ENCODE measurements around the gene TTLL13. TPM values are rescaled to one million over a fixed set of nuclear protein-coding genes. Genes with fewer than 3 reads are reported as not detected.

Gene TTLL13
- total RNA-seq, 1 donor from 2014 or later: not detected

GRCh38 chr15:90203473-90203872 is 45.9 kb upstream of the TTLL13 start:
- no peaks in the 10 kb centered on the region for H3K27me3 ChIP-seq (ENCODE audit: control insufficient read depth, insufficient read depth, low read length)
- no peak for DNase-seq (ENCODE audit: low read depth)
- H3K4me3 ChIP-seq (ENCODE audit: low read depth, low read length): peak overlapping the region; percentile 92
- TF ChIP-seq, protein P1, sequence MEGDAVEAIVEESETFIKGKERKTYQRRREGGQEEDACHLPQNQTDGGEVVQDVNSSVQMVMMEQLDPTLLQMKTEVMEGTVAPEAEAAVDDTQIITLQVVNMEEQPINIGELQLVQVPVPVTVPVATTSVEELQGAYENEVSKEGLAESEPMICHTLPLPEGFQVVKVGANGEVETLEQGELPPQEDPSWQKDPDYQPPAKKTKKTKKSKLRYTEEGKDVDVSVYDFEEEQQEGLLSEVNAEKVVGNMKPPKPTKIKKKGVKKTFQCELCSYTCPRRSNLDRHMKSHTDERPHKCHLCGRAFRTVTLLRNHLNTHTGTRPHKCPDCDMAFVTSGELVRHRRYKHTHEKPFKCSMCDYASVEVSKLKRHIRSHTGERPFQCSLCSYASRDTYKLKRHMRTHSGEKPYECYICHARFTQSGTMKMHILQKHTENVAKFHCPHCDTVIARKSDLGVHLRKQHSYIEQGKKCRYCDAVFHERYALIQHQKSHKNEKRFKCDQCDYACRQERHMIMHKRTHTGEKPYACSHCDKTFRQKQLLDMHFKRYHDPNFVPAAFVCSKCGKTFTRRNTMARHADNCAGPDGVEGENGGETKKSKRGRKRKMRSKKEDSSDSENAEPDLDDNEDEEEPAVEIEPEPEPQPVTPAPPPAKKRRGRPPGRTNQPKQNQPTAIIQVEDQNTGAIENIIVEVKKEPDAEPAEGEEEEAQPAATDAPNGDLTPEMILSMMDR (IDR thresholded peaks at IDR 0.05; ENCODE audit: insufficient read depth, low read length, poor library complexity, severe bottlenecking): no peak
- peaks cover 3% of the 10 kb centered on the region for H3K36me3 ChIP-seq (ENCODE audit: control insufficient read depth, insufficient read depth, low read length)

GRCh38 chr15:90203922-90204321 is 45.4 kb upstream of the TTLL13 start:
- Histone ChIP-seq H3K27me3 (ENCODE audit: control insufficient read depth, insufficient read depth, low read length) (no peaks in the 10 kb centered on the region), H3K36me3 (ENCODE audit: control insufficient read depth, insufficient read depth, low read length) (peaks cover 3% of the 10 kb centered on the region), H3K4me3 (ENCODE audit: low read depth, low read length) (peak overlapping the region; percentile 92)
- no peak for DNase-seq (ENCODE audit: low read depth)
- TF ChIP-seq, protein P1 (IDR thresholded peaks at IDR 0.05; ENCODE audit: insufficient read depth, low read length, poor library complexity, severe bottlenecking): no peak

GRCh38 chr15:90205050-90205848 is 44.1 kb upstream of the TTLL13 start:
- TF ChIP-seq, protein P1 (IDR thresholded peaks at IDR 0.05; ENCODE audit: insufficient read depth, low read length, poor library complexity, severe bottlenecking): no peak
- Histone ChIP-seq H3K36me3 (ENCODE audit: control insufficient read depth, insufficient read depth, low read length) (peaks cover 3% of the 10 kb centered on the region), H3K4me3 (ENCODE audit: low read depth, low read length) (no peak overlapping the region), H3K27me3 (ENCODE audit: control insufficient read depth, insufficient read depth, low read length) (no peaks in the 10 kb centered on the region)
- DNase-seq (ENCODE audit: low read depth): no peak

DNA sequence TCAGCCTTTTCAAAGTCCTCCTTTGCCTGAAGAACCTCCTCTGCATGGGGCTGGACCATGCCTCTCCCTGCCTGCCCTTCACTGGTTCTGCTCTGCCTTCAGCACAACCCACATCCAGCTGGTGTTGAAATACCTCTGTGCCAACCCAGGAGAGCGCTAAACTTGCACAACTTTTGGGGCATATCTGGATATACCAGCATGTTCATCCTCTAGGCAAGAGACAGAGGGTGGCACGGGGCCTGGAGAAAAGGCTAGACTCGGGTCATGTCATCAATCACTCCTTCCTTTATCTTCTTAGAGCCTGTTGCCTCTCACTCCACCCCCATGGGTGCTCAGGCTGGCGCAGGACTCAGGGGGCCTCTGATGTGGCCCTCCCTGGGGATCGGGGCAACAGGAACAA is 43.5 kb upstream of the TTLL13 start:
- Histone ChIP-seq H3K36me3 (ENCODE audit: control insufficient read depth, insufficient read depth, low read length) (peaks cover 3% of the 10 kb centered on the region), H3K4me3 (ENCODE audit: low read depth, low read length) (no peak overlapping the region), H3K27me3 (ENCODE audit: control insufficient read depth, insufficient read depth, low read length) (no peaks in the 10 kb centered on the region)
- DNase-seq (ENCODE audit: low read depth): no peak
- TF ChIP-seq, protein P1 (IDR thresholded peaks at IDR 0.05; ENCODE audit: insufficient read depth, low read length, poor library complexity, severe bottlenecking): no peak

GRCh38 chr15:90207252-90207651 is 42.1 kb upstream of the TTLL13 start:
- H3K4me3 ChIP-seq (ENCODE audit: low read depth, low read length): no peak overlapping the region
- H3K36me3 ChIP-seq (ENCODE audit: control insufficient read depth, insufficient read depth, low read length): peaks cover 3% of the 10 kb centered on the region
- H3K27me3 ChIP-seq (ENCODE audit: control insufficient read depth, insufficient read depth, low read length): no peaks in the 10 kb centered on the region
- TF ChIP-seq, protein P1 (IDR thresholded peaks at IDR 0.05; ENCODE audit: insufficient read depth, low read length, poor library complexity, severe bottlenecking): no peak
- DNase-seq (ENCODE audit: low read depth): no peak

DNA sequence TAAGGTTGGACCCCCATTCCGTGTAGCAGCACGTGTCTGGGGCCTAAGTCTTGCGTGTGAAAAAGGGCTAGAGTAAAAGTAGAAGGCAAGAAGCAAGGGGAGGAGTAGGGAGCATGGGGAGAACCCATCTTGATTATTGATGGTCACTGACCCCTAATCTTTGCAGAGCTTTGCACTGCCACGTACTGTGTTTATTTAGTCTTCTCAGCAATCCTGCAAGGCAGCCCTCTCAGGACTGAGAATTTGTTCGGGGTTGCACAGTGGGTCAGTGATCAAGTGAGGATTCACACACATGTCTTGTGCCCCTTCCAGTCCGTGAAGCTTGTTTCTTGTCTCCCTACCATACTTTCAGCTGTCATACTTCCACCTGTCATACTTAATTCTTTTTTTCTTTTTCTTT is 41.0 kb upstream of the TTLL13 start:
- Histone ChIP-seq H3K36me3 (ENCODE audit: control insufficient read depth, insufficient read depth, low read length) (peaks cover 4% of the 10 kb centered on the region), H3K27me3 (ENCODE audit: control insufficient read depth, insufficient read depth, low read length) (no peaks in the 10 kb centered on the region), H3K4me3 (ENCODE audit: low read depth, low read length) (no peak overlapping the region)
- DNase-seq (ENCODE audit: low read depth): no peak
- TF ChIP-seq, protein P1 (IDR thresholded peaks at IDR 0.05; ENCODE audit: insufficient read depth, low read length, poor library complexity, severe bottlenecking): no peak
